Measurements from ENCODE around the gene HESX1. TPM values are rescaled to one million over a fixed set of nuclear protein-coding genes. Genes with fewer than 3 reads are reported as not detected.

The HESX1 gene
- total RNA-seq, 2 experiments from 2014 or later = 0.43 to 0.54 TPM

GRCh38 chr3:57169872-57170623 lies 29.7 kb downstream of the HESX1 start:
- ChIA-PET CTCF (interaction anchor here (0.6 to 2.9 kb wide), 39 partner anchors 9 to 686 kb away, joined by 3 to 21 read pairs (median 3); partner anchors contain the start of gene APPL1), POLR2A (interaction anchor here (1.0 kb wide), 1 partner anchor 765 kb away, joined by 3 read pairs; no protein-coding TSS in a partner anchor)
- TF ChIP-seq CTCF (IDR thresholded peaks at IDR 0.05) = peak; percentile 97
- Mint-ChIP-seq H3K36me3 (ENCODE audit: low read depth) (no peaks in the 10 kb centered on the region), H3K27ac (no peak overlapping the region), H3K27me3 (peaks cover 45% of the 10 kb centered on the region), H3K4me1 (ENCODE audit: low read depth) (peaks cover 6% of the 10 kb centered on the region), H3K9me3 (no peaks in the 10 kb centered on the region), H3K4me3 (peak overlapping the region; percentile 58)
- intact Hi-C loops (cut with micrococcal nuclease) = no loop called here
- DNase-seq = peak; percentile 79
- ATAC-seq = peak; percentile 80

DNA sequence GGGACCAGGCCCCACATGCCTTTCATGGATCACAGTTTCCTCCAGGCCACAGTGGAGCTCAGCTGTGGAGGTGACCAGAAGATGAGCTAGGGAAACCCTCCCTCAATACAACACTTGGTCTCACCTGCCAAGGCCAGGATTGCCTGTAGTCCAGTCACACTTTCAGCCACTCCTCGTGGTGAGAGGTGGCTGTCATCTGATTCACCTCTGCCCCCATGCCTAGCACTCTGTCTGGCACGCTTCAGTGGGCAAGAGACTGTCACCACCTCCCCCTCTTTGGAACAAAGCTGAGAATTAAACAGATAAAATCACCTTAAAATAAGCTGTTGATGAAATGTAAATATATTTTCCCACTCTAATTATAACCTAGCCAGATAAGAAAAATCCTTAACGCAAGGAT lies 30.7 kb downstream of the HESX1 start:
- DNase-seq (no peak), ATAC-seq (no peak)
- ChIA-PET CTCF (interaction anchor here (0.6 to 2.9 kb wide), 16 partner anchors 10 to 687 kb away, joined by 3 to 21 read pairs (median 4); no protein-coding TSS in a partner anchor), POLR2A (interaction anchor here (0.6 kb wide), 1 partner anchor 173 kb away, joined by 8 read pairs; no protein-coding TSS in a partner anchor)
- H3K9me3 Mint-ChIP-seq = no peaks in the 10 kb centered on the region
- intact Hi-C loops (cut with micrococcal nuclease) = no loop called here
- no peak for TF ChIP-seq CTCF (IDR thresholded peaks at IDR 0.05)
- H3K4me3 Mint-ChIP-seq = no peak overlapping the region
- peaks cover 10% of the 10 kb centered on the region for H3K4me1 Mint-ChIP-seq (ENCODE audit: low read depth)
- no peaks in the 10 kb centered on the region for H3K36me3 Mint-ChIP-seq (ENCODE audit: low read depth)
- no peak overlapping the region for H3K27ac Mint-ChIP-seq
- peaks cover 48% of the 10 kb centered on the region for H3K27me3 Mint-ChIP-seq

- no peak for TF ChIP-seq CTCF (IDR thresholded peaks at IDR 0.05)
- intact Hi-C loops (cut with micrococcal nuclease) = no loop called here
- Mint-ChIP-seq H3K27ac (no peak overlapping the region), H3K9me3 (no peaks in the 10 kb centered on the region), H3K36me3 (ENCODE audit: low read depth) (no peaks in the 10 kb centered on the region), H3K4me1 (ENCODE audit: low read depth) (peaks cover 14% of the 10 kb centered on the region), H3K27me3 (peaks cover 55% of the 10 kb centered on the region), H3K4me3 (no peak overlapping the region)
- ATAC-seq = no peak
- POLR2A ChIA-PET = no interaction called here
- CTCF ChIA-PET = no interaction called here
- no peak for DNase-seq
Measured at GRCh38 chr3:57168151-57168550, 31.6 kb downstream of the HESX1 start.

DNA sequence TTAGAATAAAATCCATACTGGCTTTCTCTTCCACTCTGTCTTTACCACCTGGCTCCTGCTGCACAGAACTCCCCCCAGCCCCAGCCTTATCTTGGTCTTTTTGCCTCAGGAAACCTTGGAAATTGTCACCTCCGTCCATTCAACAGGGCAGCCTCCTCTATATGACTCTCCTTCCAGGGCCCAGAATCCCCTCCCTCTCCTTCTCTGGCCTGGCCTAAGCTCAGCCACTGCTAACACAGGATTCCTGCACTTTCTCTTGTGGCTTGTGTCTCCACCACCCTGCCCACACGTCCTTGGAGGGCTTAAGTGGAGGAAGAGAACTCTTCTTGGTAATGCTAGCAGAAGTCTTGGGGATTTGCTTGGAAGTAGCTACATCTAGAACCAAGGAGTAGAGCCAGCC lies 33.1 kb downstream of the HESX1 start:
- H3K36me3 Mint-ChIP-seq (ENCODE audit: low read depth) = no peaks in the 10 kb centered on the region
- no peak for TF ChIP-seq CTCF (IDR thresholded peaks at IDR 0.05)
- intact Hi-C loops (cut with micrococcal nuclease) = no loop called here
- peaks cover 14% of the 10 kb centered on the region for H3K4me1 Mint-ChIP-seq (ENCODE audit: low read depth)
- ATAC-seq = no peak
- DNase-seq = no peak
- CTCF ChIA-PET = interaction anchor here (0.6 to 1.3 kb wide), 2 partner anchors 65 to 682 kb away, joined by 3 to 4 read pairs; no protein-coding TSS in a partner anchor
- no peaks in the 10 kb centered on the region for H3K9me3 Mint-ChIP-seq
- POLR2A ChIA-PET = no interaction called here
- H3K4me3 Mint-ChIP-seq = no peak overlapping the region
- H3K27me3 Mint-ChIP-seq = peaks cover 64% of the 10 kb centered on the region
- no peak overlapping the region for H3K27ac Mint-ChIP-seq

DNA sequence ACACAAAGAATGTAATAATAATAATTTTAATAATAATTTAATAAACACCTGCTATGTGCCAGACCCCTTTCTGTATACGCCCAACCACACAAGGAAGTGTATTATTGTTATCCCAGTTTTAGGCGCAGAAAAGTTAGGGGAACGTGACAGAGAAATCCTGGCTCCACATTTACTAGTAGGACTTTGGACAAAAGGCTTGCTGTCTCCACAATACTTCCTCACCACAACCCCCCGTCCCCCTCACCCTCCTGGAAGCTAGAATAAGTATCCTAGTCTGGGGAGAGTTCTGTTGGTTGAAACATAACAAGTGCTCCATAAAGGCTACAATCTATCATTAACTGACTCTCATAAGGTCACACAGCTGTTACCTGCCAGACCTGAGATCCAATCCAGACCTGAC lies 34.1 kb downstream of the HESX1 start:
- no peak for DNase-seq
- Mint-ChIP-seq H3K27me3 (peaks cover 70% of the 10 kb centered on the region), H3K36me3 (ENCODE audit: low read depth) (no peaks in the 10 kb centered on the region), H3K9me3 (no peaks in the 10 kb centered on the region), H3K4me3 (peak overlapping the region; percentile 54), H3K27ac (no peak overlapping the region), H3K4me1 (ENCODE audit: low read depth) (peaks cover 14% of the 10 kb centered on the region)
- POLR2A ChIA-PET = interaction anchor here (0.7 kb wide), 1 partner anchor 12 kb away, joined by 3 read pairs; no protein-coding TSS in a partner anchor
- no peak for TF ChIP-seq CTCF (IDR thresholded peaks at IDR 0.05)
- intact Hi-C loops (cut with micrococcal nuclease) = no loop called here
- CTCF ChIA-PET = no interaction called here
- no peak for ATAC-seq
